GM18505 (cell line): Measurements from ENCODE around the gene XPO6.

Source experiments
- ATAC-seq: cut with Tn5 transposase; IDR thresholded peaks from one replicate; pipeline ENCODE4 v1.9.1; 2021; ENCODE audit not compliant: unreplicated experiment
- POLR2A ChIP-seq: IDR thresholded peaks from 4 replicates; pipeline ENCODE4 v1.6.1; 2011; ENCODE audit warnings: borderline replicate concordance; ENCODE audit not compliant: insufficient read depth, insufficient read length; ENCODE audit errors: extremely low read depth

XPO6 gene

DNA sequence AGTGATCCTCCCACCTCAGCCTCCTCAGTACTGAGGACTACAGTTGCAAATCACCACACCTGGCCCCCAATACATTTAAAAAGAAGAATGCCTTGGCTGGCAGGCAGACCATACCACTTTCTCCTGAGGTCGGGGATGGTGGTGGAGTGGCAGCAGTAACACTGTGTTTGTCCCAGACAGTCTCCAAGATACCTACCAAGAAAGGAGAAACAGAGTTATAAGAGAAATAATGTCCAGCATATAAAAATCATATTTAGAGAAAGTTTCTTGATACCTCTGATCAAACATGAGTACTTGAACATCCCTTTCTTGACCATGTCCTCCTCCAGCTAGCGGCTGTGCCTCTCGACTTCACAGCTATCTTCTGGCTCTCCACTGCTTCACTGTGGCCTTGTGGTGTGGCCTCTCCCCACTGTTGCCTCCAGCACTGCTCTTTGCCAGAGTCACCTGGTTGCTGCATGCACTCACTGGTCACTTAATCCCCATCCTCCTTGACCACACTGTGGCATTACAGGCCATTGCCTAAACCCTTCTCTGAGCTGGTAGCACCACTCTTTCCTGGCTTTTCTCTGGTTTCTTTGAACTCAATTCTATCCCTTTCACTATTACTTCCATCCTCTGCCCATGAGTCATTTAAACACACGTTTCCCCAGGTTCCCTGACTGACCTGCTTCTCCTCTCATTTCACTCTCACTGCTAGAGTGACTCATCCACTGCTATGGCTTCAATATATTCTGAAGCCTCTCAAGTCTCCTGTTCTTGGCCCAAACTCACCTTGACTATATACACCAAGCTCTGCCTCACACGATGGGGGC is 45.2 kb downstream of the XPO6 start:
- TF ChIP-seq POLR2A = no peak
- no peak for ATAC-seq

DNA sequence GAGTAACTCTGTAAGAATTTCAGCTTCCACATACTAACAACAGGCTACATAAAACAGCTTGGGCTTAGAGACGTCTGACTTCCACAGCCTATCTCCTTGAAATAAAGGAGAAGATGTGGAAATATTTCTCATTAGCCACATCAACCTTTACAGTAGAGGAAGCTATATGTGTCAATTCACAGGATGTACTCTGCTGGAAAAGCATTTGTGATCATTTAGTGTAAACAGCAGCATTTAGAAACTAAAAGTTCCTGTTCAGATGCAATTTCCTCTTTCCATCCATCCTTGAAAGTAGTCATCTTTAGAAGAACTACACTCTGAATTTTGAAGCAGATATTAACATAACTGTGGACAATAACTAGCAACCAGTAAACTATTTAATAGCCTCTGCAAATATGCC is 46.2 kb downstream of the XPO6 start:
- no peak for ATAC-seq
- TF ChIP-seq POLR2A = no peak

DNA sequence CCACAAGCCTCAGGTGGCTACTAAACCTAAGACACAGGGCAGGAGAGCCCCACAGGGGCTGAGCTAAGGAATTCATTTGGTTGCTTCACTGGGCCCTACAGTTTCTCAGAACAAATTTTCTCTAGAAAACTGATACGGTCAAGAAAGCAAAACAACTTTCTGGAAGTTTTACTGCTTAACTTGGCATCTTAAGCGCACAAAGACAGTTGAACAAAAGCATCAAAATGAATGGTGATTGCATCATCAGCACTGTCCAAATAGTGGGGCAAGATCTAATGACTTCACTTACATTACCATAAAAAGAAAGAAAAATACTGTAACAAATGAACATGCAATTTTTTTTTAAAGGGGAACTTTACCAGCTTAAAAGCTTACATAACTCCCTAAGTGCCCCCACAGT is 47.6 kb downstream of the XPO6 start:
- no peak for ATAC-seq

DNA sequence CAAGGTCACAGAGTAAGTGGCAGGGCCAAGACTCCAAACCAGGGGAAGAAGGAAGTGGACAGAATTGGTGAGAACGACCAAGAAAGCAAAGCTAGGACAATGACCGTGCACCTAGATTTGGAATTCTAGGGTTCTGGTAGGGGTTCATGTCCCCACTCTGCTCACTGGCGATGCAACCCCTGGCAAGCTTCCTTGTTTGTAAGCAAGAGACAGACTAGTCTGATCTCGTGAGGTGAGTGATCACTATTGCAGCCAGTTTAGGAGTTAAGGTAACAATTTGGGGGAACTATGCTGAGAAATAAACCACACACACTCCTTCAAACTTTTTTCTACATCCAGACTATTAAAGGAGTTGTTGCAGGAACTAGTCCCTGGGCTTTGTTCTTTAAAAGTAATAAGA is 48.1 kb downstream of the XPO6 start:
- ATAC-seq = no peak
- TF ChIP-seq POLR2A = no peak

More for the DNA sequence above, 47.6 kb downstream of the XPO6 start:
- TF ChIP-seq POLR2A = no peak

DNA sequence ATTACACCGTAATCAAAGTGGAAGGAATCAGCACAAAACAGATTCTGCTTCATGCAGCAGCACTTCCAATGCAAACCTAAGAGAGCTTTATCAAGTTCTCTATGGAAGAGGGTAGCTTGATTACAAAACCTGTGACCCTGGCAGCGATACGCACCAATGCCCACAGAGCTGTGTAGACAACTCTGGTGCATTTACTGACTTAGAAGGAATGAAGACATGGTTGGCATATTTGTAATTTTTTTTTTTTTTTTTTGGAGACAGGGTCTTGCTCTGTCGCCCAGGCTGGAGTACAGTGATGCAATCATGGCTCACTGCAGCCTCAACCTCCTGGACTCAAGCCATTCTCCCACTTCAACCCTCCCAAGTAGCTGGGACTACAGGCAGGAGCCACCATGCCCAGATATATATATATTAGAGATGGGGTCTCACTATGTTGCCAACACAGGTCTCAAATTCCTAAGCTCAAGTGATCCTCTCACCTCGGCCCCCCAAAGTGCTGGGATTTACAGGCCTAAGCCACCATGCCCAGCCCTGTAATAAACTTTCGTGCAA is 49.4 kb downstream of the XPO6 start:
- TF ChIP-seq POLR2A = no peak
- no peak for ATAC-seq

DNA sequence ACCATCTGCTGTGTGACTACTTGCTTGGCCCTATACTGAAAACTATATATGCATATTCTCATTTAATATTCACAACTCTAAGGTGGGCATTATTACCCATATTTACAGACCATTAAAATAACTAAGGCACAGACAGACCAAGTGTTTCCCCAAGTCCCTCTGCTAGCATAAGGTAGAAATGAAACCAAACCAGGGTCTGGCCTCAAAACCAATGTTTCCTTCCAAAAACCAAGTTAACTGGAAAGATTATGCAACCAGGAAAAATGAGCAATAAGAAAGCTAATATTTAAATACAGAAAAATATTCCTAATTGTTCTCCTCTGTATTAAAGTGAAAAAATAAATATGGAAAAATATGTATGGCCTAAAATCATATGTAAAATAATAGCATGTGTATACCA is 50.1 kb downstream of the XPO6 start:
- no peak for TF ChIP-seq POLR2A
- ATAC-seq = no peak

DNA sequence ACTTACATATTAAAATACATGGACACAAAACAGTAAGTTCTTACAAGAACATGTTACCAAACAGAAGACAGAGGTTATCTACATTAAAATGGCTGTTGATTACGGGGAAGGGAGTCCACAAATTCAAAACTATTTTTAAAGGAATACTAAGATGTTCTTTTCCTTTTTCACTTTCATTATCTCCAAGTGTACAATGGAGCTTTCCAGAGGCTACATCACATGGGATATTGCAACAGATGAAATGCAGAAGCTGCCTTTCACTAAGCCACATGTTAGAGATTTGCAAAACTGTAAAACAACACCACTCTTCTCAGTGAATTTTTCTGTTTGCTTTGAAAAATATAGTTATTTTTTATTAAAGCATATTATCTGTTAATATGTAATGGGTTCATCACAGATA is 53.6 kb downstream of the XPO6 start:
- TF ChIP-seq POLR2A = no peak
- ATAC-seq = no peak

DNA sequence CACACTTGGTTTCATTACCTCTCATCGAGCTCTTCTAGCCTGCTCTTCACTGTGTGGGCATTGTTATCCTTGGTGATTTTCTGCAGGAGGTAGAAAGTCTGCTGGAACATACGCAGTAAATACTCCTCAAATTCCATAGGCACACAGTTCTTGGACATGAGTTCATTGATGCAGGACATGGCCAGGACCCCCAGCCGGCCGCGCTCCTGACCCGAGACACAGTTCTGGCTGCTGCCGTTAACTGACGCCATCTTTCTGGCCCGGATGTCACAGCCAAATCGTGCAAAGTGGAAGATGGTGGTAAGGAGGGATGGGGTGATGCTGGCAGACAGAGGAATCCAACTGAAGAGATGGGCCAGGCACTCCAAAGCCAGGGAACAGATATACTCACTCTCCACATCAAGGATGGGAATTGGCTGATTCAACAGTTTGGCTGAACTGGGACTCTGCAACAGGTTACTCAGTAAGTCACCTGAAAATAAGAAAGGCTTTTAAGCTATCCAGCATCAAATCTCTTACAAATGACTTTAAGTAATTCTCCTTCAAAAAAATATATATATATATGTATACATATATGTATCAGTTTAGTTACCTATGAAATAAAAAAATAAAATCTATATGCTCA is 55.6 kb downstream of the XPO6 start:
- no peak for ATAC-seq
- TF ChIP-seq POLR2A = no peak

DNA sequence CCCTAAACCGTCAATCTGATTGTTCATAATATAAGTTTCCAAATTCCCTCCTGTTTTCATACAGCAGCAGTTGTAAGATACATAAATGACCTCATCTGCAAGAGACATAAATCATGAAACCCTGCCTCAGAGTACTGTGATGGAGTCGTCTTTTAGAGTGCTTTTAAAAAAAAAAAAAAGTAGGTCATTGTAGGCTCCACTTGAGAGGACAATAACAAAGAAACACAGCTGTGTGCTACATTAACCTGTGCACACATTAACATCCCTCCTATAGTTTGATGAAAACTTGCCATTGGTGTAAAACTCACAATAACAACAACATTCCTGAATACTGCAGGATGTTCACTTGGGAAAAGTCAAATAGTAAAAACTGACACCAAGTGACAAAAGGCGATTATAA is 56.5 kb downstream of the XPO6 start:
- TF ChIP-seq POLR2A = no peak
- no peak for ATAC-seq

DNA sequence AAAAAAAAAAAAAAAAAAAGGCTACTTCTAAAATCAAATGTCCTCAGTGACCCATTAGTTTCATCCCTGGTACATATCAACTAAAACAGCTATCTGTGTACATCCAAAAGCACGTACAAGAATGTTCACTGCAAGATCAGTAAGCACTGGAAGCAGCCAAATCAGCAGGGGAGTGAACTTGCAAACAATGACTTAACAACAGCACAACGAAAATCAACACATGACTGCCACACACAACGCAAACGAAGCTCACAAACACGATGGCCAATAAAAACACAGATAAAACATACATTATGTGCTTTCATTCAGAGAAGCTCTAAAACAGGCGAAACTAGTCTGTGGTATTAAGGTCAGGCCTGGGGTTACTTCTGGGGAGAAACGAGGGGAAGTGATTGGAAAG is 60.6 kb downstream of the XPO6 start:
- no peak for ATAC-seq
- no peak for TF ChIP-seq POLR2A

DNA sequence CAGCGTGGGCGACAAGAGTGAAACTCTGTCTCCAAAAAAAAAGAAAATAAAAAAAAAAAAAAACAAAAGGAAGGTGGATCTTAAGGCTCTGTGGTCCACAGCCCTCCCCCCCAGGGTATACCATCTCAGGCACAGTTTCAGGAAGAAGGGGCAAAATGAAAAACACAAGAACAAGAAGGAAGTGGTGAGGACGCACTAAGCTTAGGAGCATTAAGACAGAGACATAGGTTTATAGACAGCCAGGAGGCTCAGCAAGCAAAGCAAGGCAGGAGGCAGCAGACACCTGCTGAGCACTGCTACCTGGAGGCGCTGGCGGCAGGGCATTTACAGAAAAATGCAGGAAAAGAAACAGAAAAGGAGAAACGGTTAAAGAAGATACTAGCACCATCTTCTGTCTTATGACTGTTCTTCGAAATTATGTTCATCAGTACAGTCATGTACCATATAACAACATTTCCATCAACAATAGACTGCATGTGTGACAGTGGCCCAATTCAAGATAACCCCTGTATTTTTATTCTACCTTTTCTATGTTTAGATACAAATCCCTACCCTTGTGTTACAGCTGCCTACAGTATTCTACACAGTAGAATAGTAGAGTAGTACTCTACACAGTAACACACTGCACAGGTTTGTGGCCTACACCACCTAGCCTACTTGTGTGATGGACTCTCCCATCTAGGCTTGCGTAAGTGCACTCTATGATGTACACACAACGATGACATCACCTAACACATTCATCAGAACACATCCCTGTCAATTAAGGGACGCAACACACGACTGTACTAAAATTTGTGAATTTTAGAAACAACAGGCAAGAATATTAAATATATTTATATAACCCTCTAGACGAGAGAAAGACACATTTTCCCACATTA is 62.5 kb downstream of the XPO6 start:
- no peak for ATAC-seq
- TF ChIP-seq POLR2A = no peak

DNA sequence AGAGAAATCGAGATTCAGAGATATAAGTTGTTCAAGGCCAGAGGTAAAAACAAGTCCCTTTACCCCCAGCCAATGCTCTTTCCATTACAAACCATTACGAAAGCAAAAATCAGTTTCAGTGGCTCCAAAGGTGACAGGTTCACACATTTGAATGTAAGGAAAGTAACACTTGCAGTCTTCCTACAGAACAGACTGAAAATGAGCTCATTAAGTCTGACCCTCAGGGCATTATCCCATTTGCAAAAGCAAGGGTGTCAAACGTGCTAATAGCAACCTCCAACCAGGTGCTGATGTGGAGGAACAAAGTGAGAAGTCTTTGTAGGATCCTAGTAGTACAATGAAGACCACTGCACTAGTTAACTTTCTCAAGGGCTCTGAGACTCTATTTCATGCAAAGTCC is 65.2 kb downstream of the XPO6 start:
- TF ChIP-seq POLR2A = no peak
- no peak for ATAC-seq

DNA sequence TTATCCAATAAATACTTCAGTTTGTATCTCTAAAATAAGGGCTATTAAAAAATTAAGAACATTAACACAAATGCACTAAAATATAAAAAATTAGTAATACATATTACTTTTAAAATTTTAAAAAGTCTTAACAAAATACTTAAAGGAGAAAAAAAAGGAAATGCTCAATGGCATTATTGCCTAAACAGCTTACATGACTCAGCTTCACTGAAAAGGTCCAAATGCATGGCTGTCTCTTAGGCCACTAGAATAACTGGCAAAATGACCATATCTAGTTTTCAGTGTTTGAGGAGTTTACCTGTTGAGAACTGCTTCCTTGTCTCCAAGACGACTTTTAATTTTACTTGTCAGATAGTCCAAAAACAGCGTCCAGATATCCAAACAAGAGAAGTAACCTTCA is 66.0 kb downstream of the XPO6 start:
- ATAC-seq = no peak
- no peak for TF ChIP-seq POLR2A
